ENCODE data around the gene SPRED2. TPM values are rescaled to one million over a fixed set of nuclear protein-coding genes. Genes with fewer than 3 reads are reported as not detected.

Gene SPRED2
- total and polyA plus RNA-seq, 7 experiments from 2014 or later: 0.34 to 7.9 (median 0.57) TPM

- H3K36me3 Mint-ChIP-seq: peaks cover 0 to 2% (median 0%) of the 10 kb centered on the region in 5 donors
- Histone ChIP-seq H3K27ac (ENCODE audit: low read depth, low read length) (no peak overlapping the region), H3K4me1 (ENCODE audit: control insufficient read depth in 2 of 2, insufficient read depth in 2 of 2, low read length in 2 of 2) (peaks cover 0 to 23% of the 10 kb centered on the region in 2 donors), H3K4me3 (ENCODE audit: low read length) (no peak overlapping the region), H3K27me3 (ENCODE audit: control insufficient read depth in 2 of 2, insufficient read depth in 2 of 2, low read length in 2 of 2) (no peaks in the 10 kb centered on the region), H3K36me3 (ENCODE audit: control insufficient read depth in 2 of 3, insufficient read depth in 3 of 3, low read length in 3 of 3) (no peaks in the 10 kb centered on the region), H3K9me3 (ENCODE audit: control insufficient read depth in 2 of 3, low read length in 3 of 3) (no peaks in the 10 kb centered on the region)
- peaks cover 18 to 51% (median 26%) of the 10 kb centered on the region in 7 donors for H3K4me1 Mint-ChIP-seq
- intact Hi-C loops (cut with micrococcal nuclease): loop anchor here (5.0 to 10.0 kb wide), 2 partner anchors 78 to 115 kb away; no protein-coding TSS in a partner anchor
- H3K4me3 Mint-ChIP-seq: no peak overlapping the region
- POLR2A ChIA-PET: no interaction called here
- DNase-seq (no peak), ATAC-seq (no peak)
- CTCF ChIA-PET: no interaction called here
- H3K9me3 Mint-ChIP-seq: peaks cover 0 to 1% (median 0%) of the 10 kb centered on the region in 11 donors
- H3K27ac Mint-ChIP-seq: no peak overlapping the region
- H3K27me3 Mint-ChIP-seq: peaks cover 0 to 12% (median 11%) of the 10 kb centered on the region in 5 donors
These were observed 52.1 kb downstream of the SPRED2 start for GRCh38 chr2:65380255-65380654.

- no peak overlapping the region for H3K4me3 ChIP-seq (ENCODE audit: low read length)
- peaks cover 0 to 23% of the 10 kb centered on the region in 2 donors for H3K4me1 ChIP-seq (ENCODE audit: control insufficient read depth in 2 of 2, insufficient read depth in 2 of 2, low read length in 2 of 2)
- intact Hi-C loops (cut with micrococcal nuclease): loop anchor here (5.0 to 10.0 kb wide), 2 partner anchors 77 to 115 kb away; no protein-coding TSS in a partner anchor
- ChIA-PET CTCF (no interaction called here), POLR2A (no interaction called here)
- H3K36me3 ChIP-seq (ENCODE audit: control insufficient read depth in 2 of 3, insufficient read depth in 3 of 3, low read length in 3 of 3): no peaks in the 10 kb centered on the region
- no peak overlapping the region for H3K27ac ChIP-seq (ENCODE audit: low read depth, low read length)
- no peaks in the 10 kb centered on the region for H3K9me3 ChIP-seq (ENCODE audit: control insufficient read depth in 2 of 3, low read length in 3 of 3)
- DNase-seq: no peak
- Mint-ChIP-seq H3K36me3 (peaks cover 0 to 2% (median 0%) of the 10 kb centered on the region in 5 donors), H3K4me3 (no peak overlapping the region), H3K27ac (no peak overlapping the region), H3K27me3 (peaks cover 0 to 12% (median 11%) of the 10 kb centered on the region in 5 donors), H3K9me3 (peaks cover 0 to 1% (median 0%) of the 10 kb centered on the region in 11 donors), H3K4me1 (peaks cover 18 to 53% (median 26%) of the 10 kb centered on the region in 7 donors)
- no peaks in the 10 kb centered on the region for H3K27me3 ChIP-seq (ENCODE audit: control insufficient read depth in 2 of 2, insufficient read depth in 2 of 2, low read length in 2 of 2)
- no peak for ATAC-seq
These were observed 52.7 kb downstream of the SPRED2 start for GRCh38 chr2:65379721-65380171.

GRCh38 chr2:65379223-65379622 is 53.2 kb downstream of the SPRED2 start:
- ATAC-seq: no peak
- H3K4me1 ChIP-seq (ENCODE audit: control insufficient read depth in 2 of 2, insufficient read depth in 2 of 2, low read length in 2 of 2): peaks cover 0 to 23% of the 10 kb centered on the region in 2 donors
- Mint-ChIP-seq H3K9me3 (peaks cover 0 to 1% (median 0%) of the 10 kb centered on the region in 11 donors), H3K36me3 (peaks cover 0 to 2% (median 0%) of the 10 kb centered on the region in 5 donors), H3K4me3 (no peak overlapping the region), H3K4me1 (peaks cover 18 to 58% (median 26%) of the 10 kb centered on the region in 7 donors), H3K27me3 (peaks cover 0 to 12% (median 11%) of the 10 kb centered on the region in 5 donors), H3K27ac (no peak overlapping the region)
- DNase-seq: no peak
- no peaks in the 10 kb centered on the region for H3K9me3 ChIP-seq (ENCODE audit: control insufficient read depth in 2 of 3, low read length in 3 of 3)
- H3K27ac ChIP-seq (ENCODE audit: low read depth, low read length): no peak overlapping the region
- intact Hi-C loops (cut with micrococcal nuclease): no loop called here
- POLR2A ChIA-PET: no interaction called here
- H3K4me3 ChIP-seq (ENCODE audit: low read length): no peak overlapping the region
- no peaks in the 10 kb centered on the region for H3K36me3 ChIP-seq (ENCODE audit: control insufficient read depth in 2 of 3, insufficient read depth in 3 of 3, low read length in 3 of 3)
- no peaks in the 10 kb centered on the region for H3K27me3 ChIP-seq (ENCODE audit: control insufficient read depth in 2 of 2, insufficient read depth in 2 of 2, low read length in 2 of 2)
- CTCF ChIA-PET: no interaction called here

GRCh38 chr2:65378290-65378689 is 54.1 kb downstream of the SPRED2 start:
- peaks cover 0 to 20% of the 10 kb centered on the region in 2 donors for H3K4me1 ChIP-seq (ENCODE audit: control insufficient read depth in 2 of 2, insufficient read depth in 2 of 2, low read length in 2 of 2)
- H3K27ac Mint-ChIP-seq: no peak overlapping the region
- H3K27me3 ChIP-seq (ENCODE audit: control insufficient read depth in 2 of 2, insufficient read depth in 2 of 2, low read length in 2 of 2): no peaks in the 10 kb centered on the region
- peaks cover 13 to 48% (median 20%) of the 10 kb centered on the region in 7 donors for H3K4me1 Mint-ChIP-seq
- H3K4me3 Mint-ChIP-seq: no peak overlapping the region
- no peak overlapping the region for H3K4me3 ChIP-seq (ENCODE audit: low read length)
- H3K36me3 ChIP-seq (ENCODE audit: control insufficient read depth in 2 of 3, insufficient read depth in 3 of 3, low read length in 3 of 3): no peaks in the 10 kb centered on the region
- no peaks in the 10 kb centered on the region for H3K9me3 ChIP-seq (ENCODE audit: control insufficient read depth in 2 of 3, low read length in 3 of 3)
- intact Hi-C loops (cut with micrococcal nuclease): no loop called here
- no peak overlapping the region for H3K27ac ChIP-seq (ENCODE audit: low read depth, low read length)
- POLR2A ChIA-PET: no interaction called here
- CTCF ChIA-PET: no interaction called here
- H3K27me3 Mint-ChIP-seq: peaks cover 0 to 12% (median 11%) of the 10 kb centered on the region in 5 donors
- no peaks in the 10 kb centered on the region for H3K9me3 Mint-ChIP-seq
- ATAC-seq: no peak
- peaks cover 0 to 2% (median 0%) of the 10 kb centered on the region in 5 donors for H3K36me3 Mint-ChIP-seq
- DNase-seq: no peak

GRCh38 chr2:65377556-65378192 is 54.7 kb downstream of the SPRED2 start:
- peaks cover 0 to 2% (median 0%) of the 10 kb centered on the region in 5 donors for H3K36me3 Mint-ChIP-seq
- Histone ChIP-seq H3K4me1 (ENCODE audit: control insufficient read depth in 2 of 2, insufficient read depth in 2 of 2, low read length in 2 of 2) (peaks cover 0 to 14% of the 10 kb centered on the region in 2 donors), H3K27ac (ENCODE audit: low read depth, low read length) (no peak overlapping the region), H3K9me3 (ENCODE audit: control insufficient read depth in 2 of 3, low read length in 3 of 3) (no peaks in the 10 kb centered on the region), H3K27me3 (ENCODE audit: control insufficient read depth in 2 of 2, insufficient read depth in 2 of 2, low read length in 2 of 2) (no peaks in the 10 kb centered on the region), H3K4me3 (ENCODE audit: low read length) (no peak overlapping the region), H3K36me3 (ENCODE audit: control insufficient read depth in 2 of 3, insufficient read depth in 3 of 3, low read length in 3 of 3) (no peaks in the 10 kb centered on the region)
- no peak overlapping the region for H3K27ac Mint-ChIP-seq
- CTCF ChIA-PET: no interaction called here
- no peaks in the 10 kb centered on the region for H3K9me3 Mint-ChIP-seq
- intact Hi-C loops (cut with micrococcal nuclease): no loop called here
- ATAC-seq: peak; percentile 78
- DNase-seq: peak in 1 of 9 donors; percentile 52
- H3K4me3 Mint-ChIP-seq: peak overlapping the region in 1 of 10 donors; percentile 2
- H3K27me3 Mint-ChIP-seq: peaks cover 0 to 12% (median 11%) of the 10 kb centered on the region in 5 donors
- POLR2A ChIA-PET: interaction anchor here (0.7 kb wide), 1 partner anchor 169 kb away, joined by 3 read pairs; no protein-coding TSS in a partner anchor
- peaks cover 10 to 42% (median 14%) of the 10 kb centered on the region in 7 donors for H3K4me1 Mint-ChIP-seq

GRCh38 chr2:65375723-65376122 is 56.7 kb downstream of the SPRED2 start:
- Mint-ChIP-seq H3K27ac (no peak overlapping the region), H3K4me1 (peaks cover 0 to 28% (median 0%) of the 10 kb centered on the region in 7 donors), H3K27me3 (peaks cover 0 to 12% (median 11%) of the 10 kb centered on the region in 5 donors), H3K9me3 (no peaks in the 10 kb centered on the region), H3K36me3 (peaks cover 0 to 2% (median 0%) of the 10 kb centered on the region in 5 donors), H3K4me3 (no peak overlapping the region)
- Histone ChIP-seq H3K9me3 (ENCODE audit: control insufficient read depth in 2 of 3, low read length in 3 of 3) (no peaks in the 10 kb centered on the region), H3K4me3 (ENCODE audit: low read length) (no peak overlapping the region), H3K4me1 (ENCODE audit: control insufficient read depth in 2 of 2, insufficient read depth in 2 of 2, low read length in 2 of 2) (no peaks in the 10 kb centered on the region), H3K27me3 (ENCODE audit: control insufficient read depth in 2 of 2, insufficient read depth in 2 of 2, low read length in 2 of 2) (no peaks in the 10 kb centered on the region), H3K27ac (ENCODE audit: low read depth, low read length) (no peak overlapping the region), H3K36me3 (ENCODE audit: control insufficient read depth in 2 of 3, insufficient read depth in 3 of 3, low read length in 3 of 3) (no peaks in the 10 kb centered on the region)
- ChIA-PET POLR2A (no interaction called here), CTCF (no interaction called here)
- ATAC-seq: no peak
- intact Hi-C loops (cut with micrococcal nuclease): no loop called here
- DNase-seq: no peak

All from naive thymus-derived CD4-positive, alpha-beta T cell (primary cell).